ENCODE results near the gene CLK2.

GRCh38 chr1:155301342-155301841, 28.1 kb upstream of the CLK2 start, which contains the start of gene PKLR:
- no peak for TF ChIP-seq POLR2A (IDR thresholded peaks at IDR 0.05)
- TF ChIP-seq, protein P1, sequence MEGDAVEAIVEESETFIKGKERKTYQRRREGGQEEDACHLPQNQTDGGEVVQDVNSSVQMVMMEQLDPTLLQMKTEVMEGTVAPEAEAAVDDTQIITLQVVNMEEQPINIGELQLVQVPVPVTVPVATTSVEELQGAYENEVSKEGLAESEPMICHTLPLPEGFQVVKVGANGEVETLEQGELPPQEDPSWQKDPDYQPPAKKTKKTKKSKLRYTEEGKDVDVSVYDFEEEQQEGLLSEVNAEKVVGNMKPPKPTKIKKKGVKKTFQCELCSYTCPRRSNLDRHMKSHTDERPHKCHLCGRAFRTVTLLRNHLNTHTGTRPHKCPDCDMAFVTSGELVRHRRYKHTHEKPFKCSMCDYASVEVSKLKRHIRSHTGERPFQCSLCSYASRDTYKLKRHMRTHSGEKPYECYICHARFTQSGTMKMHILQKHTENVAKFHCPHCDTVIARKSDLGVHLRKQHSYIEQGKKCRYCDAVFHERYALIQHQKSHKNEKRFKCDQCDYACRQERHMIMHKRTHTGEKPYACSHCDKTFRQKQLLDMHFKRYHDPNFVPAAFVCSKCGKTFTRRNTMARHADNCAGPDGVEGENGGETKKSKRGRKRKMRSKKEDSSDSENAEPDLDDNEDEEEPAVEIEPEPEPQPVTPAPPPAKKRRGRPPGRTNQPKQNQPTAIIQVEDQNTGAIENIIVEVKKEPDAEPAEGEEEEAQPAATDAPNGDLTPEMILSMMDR (IDR thresholded peaks at IDR 0.05) = no peak

All from body of pancreas (tissue), 4 donors.